Measurements from ENCODE around the gene RNF19B.

Gene RNF19B

GRCh38 chr1:32890516-32891240, 73.9 kb downstream of the RNF19B start:
- no peak for DNase-seq
- H3K9me3 ChIP-seq (ENCODE audit: control insufficient read depth, low read length): no peaks in the 10 kb centered on the region
- H3K27ac ChIP-seq (ENCODE audit: insufficient read depth, low read length, poor library complexity, severe bottlenecking): no peak overlapping the region
- no peak overlapping the region for H3K4me3 ChIP-seq (ENCODE audit: insufficient read depth, low read depth, low read length, poor library complexity, severe bottlenecking)
- peaks cover 32% of the 10 kb centered on the region for H3K27me3 ChIP-seq (replicated peaks; ENCODE audit: control insufficient read depth, insufficient read depth, low read length, poor library complexity, severe bottlenecking)
- peaks cover 12% of the 10 kb centered on the region for H3K4me1 ChIP-seq (ENCODE audit: control insufficient read depth, insufficient read depth, low read length, poor library complexity, severe bottlenecking)
- H3K36me3 ChIP-seq (ENCODE audit: control insufficient read depth, insufficient read depth, low read length): no peaks in the 10 kb centered on the region

DNA sequence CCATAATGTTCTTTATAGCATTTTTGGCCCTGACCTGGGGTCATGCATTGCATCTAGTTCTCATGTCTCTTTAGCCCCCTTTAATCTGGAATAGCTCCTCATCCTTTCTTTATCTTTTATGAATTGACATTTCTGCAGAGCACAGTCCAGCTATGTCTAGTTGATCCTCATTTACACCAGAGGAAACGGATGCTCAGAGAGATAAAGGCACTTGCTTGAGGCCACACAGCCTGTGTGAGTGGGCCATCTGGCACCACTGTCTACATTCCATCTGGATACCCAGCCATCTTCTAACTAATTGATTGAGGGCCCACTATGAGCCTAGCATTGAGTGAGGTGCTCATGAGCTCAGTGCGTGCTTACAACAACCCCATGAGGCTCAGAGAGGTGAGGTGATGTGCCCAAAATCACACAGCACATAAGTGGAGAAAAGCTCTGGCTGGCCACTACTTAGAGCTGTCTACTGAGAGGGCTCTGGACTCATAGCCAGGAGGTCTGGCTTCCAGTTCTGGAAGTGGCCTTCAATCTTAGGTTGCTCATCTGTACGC, 74.8 kb downstream of the RNF19B start:
- Histone ChIP-seq H3K9me3 (ENCODE audit: control insufficient read depth, low read length) (no peaks in the 10 kb centered on the region), H3K27ac (ENCODE audit: insufficient read depth, low read length, poor library complexity, severe bottlenecking) (no peak overlapping the region), H3K27me3 (replicated peaks; ENCODE audit: control insufficient read depth, insufficient read depth, low read length, poor library complexity, severe bottlenecking) (peaks cover 34% of the 10 kb centered on the region)

GRCh38 chr1:32888677-32889420, 75.8 kb downstream of the RNF19B start:
- H3K4me1 ChIP-seq (ENCODE audit: control insufficient read depth, insufficient read depth, low read length, poor library complexity, severe bottlenecking): peaks cover 12% of the 10 kb centered on the region
- no peak for DNase-seq
- H3K36me3 ChIP-seq (ENCODE audit: control insufficient read depth, insufficient read depth, low read length): no peaks in the 10 kb centered on the region
- H3K4me3 ChIP-seq (ENCODE audit: insufficient read depth, low read depth, low read length, poor library complexity, severe bottlenecking): no peak overlapping the region
- H3K9me3 ChIP-seq (ENCODE audit: control insufficient read depth, low read length): no peaks in the 10 kb centered on the region
- no peak overlapping the region for H3K27ac ChIP-seq (ENCODE audit: insufficient read depth, low read length, poor library complexity, severe bottlenecking)
- H3K27me3 ChIP-seq (replicated peaks; ENCODE audit: control insufficient read depth, insufficient read depth, low read length, poor library complexity, severe bottlenecking): peaks cover 34% of the 10 kb centered on the region

More for the DNA sequence above, 74.8 kb downstream of the RNF19B start:
- no peak overlapping the region for H3K4me3 ChIP-seq (ENCODE audit: insufficient read depth, low read depth, low read length, poor library complexity, severe bottlenecking)
- DNase-seq: no peak
- peaks cover 12% of the 10 kb centered on the region for H3K4me1 ChIP-seq (ENCODE audit: control insufficient read depth, insufficient read depth, low read length, poor library complexity, severe bottlenecking)
- no peaks in the 10 kb centered on the region for H3K36me3 ChIP-seq (ENCODE audit: control insufficient read depth, insufficient read depth, low read length)

DNA sequence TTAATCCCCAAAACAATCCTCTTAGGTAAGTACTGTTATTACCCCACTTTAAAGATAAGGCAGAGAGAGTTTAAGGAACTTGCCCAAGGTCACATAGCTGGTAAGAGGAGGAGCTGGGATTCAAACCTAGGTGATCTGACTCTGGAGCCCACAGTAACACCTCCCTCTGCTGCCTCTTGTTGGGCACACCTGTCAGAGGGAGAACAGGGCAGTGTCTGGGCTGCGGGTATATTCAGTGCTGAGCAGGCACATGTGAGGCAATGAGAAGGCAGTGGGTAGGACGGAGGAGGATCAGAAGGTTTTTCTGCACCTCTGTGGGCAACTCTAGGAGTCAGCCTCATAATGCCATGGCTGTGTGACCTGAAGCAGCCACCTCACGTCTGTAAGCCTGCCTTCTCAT, 76.5 kb downstream of the RNF19B start:
- H3K27ac ChIP-seq (ENCODE audit: insufficient read depth, low read length, poor library complexity, severe bottlenecking): no peak overlapping the region
- H3K27me3 ChIP-seq (replicated peaks; ENCODE audit: control insufficient read depth, insufficient read depth, low read length, poor library complexity, severe bottlenecking): peaks cover 31% of the 10 kb centered on the region
- no peaks in the 10 kb centered on the region for H3K9me3 ChIP-seq (ENCODE audit: control insufficient read depth, low read length)
- no peak overlapping the region for H3K4me3 ChIP-seq (ENCODE audit: insufficient read depth, low read depth, low read length, poor library complexity, severe bottlenecking)
- H3K36me3 ChIP-seq (ENCODE audit: control insufficient read depth, insufficient read depth, low read length): no peaks in the 10 kb centered on the region
- peaks cover 4% of the 10 kb centered on the region for H3K4me1 ChIP-seq (ENCODE audit: control insufficient read depth, insufficient read depth, low read length, poor library complexity, severe bottlenecking)
- no peak for DNase-seq

GRCh38 chr1:32887623-32888022, 77.0 kb downstream of the RNF19B start:
- peaks cover 31% of the 10 kb centered on the region for H3K27me3 ChIP-seq (replicated peaks; ENCODE audit: control insufficient read depth, insufficient read depth, low read length, poor library complexity, severe bottlenecking)
- peaks cover 3% of the 10 kb centered on the region for H3K4me1 ChIP-seq (ENCODE audit: control insufficient read depth, insufficient read depth, low read length, poor library complexity, severe bottlenecking)
- H3K27ac ChIP-seq (ENCODE audit: insufficient read depth, low read length, poor library complexity, severe bottlenecking): no peak overlapping the region
- H3K4me3 ChIP-seq (ENCODE audit: insufficient read depth, low read depth, low read length, poor library complexity, severe bottlenecking): no peak overlapping the region
- no peaks in the 10 kb centered on the region for H3K36me3 ChIP-seq (ENCODE audit: control insufficient read depth, insufficient read depth, low read length)
- no peak for DNase-seq
- H3K9me3 ChIP-seq (ENCODE audit: control insufficient read depth, low read length): no peaks in the 10 kb centered on the region

- H3K27ac ChIP-seq (ENCODE audit: insufficient read depth, low read length, poor library complexity, severe bottlenecking): no peak overlapping the region
- H3K36me3 ChIP-seq (ENCODE audit: control insufficient read depth, insufficient read depth, low read length): no peaks in the 10 kb centered on the region
- H3K4me3 ChIP-seq (ENCODE audit: insufficient read depth, low read depth, low read length, poor library complexity, severe bottlenecking): no peak overlapping the region
- no peak for DNase-seq
- H3K9me3 ChIP-seq (ENCODE audit: control insufficient read depth, low read length): no peaks in the 10 kb centered on the region
- peaks cover 29% of the 10 kb centered on the region for H3K27me3 ChIP-seq (replicated peaks; ENCODE audit: control insufficient read depth, insufficient read depth, low read length, poor library complexity, severe bottlenecking)
- H3K4me1 ChIP-seq (ENCODE audit: control insufficient read depth, insufficient read depth, low read length, poor library complexity, severe bottlenecking): peaks cover 3% of the 10 kb centered on the region
These were observed 77.7 kb downstream of the RNF19B start for GRCh38 chr1:32886828-32887414.

All from effector memory CD4-positive, alpha-beta T cell (primary cell).